Cardiac fibroblast (primary cell): ENCODE results near the gene DGKQ.
"Not testable (repeated sequence)": the region's sequence is repeated elsewhere in the genome, so short reads cannot be mapped to it uniquely, and the experiment has no call there.

ENCODE experiments used
- DNase-seq, 2 donors: peaks; one replicate each; pipeline versions ENCODE4 v3.0.0 to v3.0.0-alpha.2; 2010; ENCODE audit warnings: low read depth in 2 of 2
- H3K4me3 ChIP-seq, 2 donors: replicated peaks in 1 of 2; 1 replicate in 1 of 2; 2 replicates in 1 of 2; pipeline ENCODE4 v1.5.1; 2011; ENCODE audit warnings: low read depth in 2 of 2, low read length in 2 of 2, mild to moderate bottlenecking in 2 of 2, moderate library complexity in 1 of 2
- TF ChIP-seq, protein P1 (sequence below): IDR thresholded peaks from one replicate; pipeline ENCODE4 v1.5.1; 2011; ENCODE audit warnings: low read depth, mild to moderate bottlenecking, low read length, inconsistent platforms

DGKQ gene

GRCh38 chr4:930827-931193 is 42.6 kb downstream of the DGKQ start:
- DNase-seq = no peak
- peak overlapping the region; percentile 98 to 100 for H3K4me3 ChIP-seq
- TF ChIP-seq, protein P1, sequence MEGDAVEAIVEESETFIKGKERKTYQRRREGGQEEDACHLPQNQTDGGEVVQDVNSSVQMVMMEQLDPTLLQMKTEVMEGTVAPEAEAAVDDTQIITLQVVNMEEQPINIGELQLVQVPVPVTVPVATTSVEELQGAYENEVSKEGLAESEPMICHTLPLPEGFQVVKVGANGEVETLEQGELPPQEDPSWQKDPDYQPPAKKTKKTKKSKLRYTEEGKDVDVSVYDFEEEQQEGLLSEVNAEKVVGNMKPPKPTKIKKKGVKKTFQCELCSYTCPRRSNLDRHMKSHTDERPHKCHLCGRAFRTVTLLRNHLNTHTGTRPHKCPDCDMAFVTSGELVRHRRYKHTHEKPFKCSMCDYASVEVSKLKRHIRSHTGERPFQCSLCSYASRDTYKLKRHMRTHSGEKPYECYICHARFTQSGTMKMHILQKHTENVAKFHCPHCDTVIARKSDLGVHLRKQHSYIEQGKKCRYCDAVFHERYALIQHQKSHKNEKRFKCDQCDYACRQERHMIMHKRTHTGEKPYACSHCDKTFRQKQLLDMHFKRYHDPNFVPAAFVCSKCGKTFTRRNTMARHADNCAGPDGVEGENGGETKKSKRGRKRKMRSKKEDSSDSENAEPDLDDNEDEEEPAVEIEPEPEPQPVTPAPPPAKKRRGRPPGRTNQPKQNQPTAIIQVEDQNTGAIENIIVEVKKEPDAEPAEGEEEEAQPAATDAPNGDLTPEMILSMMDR = no peak

- peak in 1 of 2 donors; percentile 19 for DNase-seq
- H3K4me3 ChIP-seq = peak overlapping the region in 1 of 2 donors; percentile 14
- TF ChIP-seq, protein P1 = no peak
Measured at GRCh38 chr4:930028-930551, 43.3 kb downstream of the DGKQ start.

- TF ChIP-seq, protein P1 = no peak
- no peak overlapping the region for H3K4me3 ChIP-seq
- no peak for DNase-seq
Measured at GRCh38 chr4:929096-929765, 44.1 kb downstream of the DGKQ start.

DNA sequence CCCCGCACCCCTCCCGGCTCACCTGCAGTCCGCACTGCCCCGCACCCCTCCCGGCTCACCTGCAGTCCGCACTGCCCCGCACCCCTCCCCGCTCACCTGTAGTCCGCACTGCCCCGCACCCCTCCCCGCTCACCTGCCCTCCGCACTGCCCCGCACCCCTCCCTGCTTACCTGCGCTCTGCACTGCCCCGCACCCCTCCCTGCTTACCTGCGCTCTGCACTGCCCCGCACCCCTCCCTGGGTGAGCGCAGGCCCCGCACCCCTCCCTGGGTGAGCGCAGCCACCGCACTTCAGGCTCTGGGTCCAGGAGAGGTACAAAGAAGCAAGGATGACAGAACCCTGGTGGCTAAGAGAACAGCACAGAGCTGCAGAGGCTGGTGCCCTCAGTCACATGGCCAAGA is 45.8 kb downstream of the DGKQ start:
- DNase-seq, H3K4me3 ChIP-seq: not testable (repeated sequence)

GRCh38 chr4:926538-926937 is 46.8 kb downstream of the DGKQ start:
- TF ChIP-seq, protein P1 = peak; percentile 38
- peak in 1 of 2 donors; percentile 23 for DNase-seq
- no peak overlapping the region for H3K4me3 ChIP-seq

DNA sequence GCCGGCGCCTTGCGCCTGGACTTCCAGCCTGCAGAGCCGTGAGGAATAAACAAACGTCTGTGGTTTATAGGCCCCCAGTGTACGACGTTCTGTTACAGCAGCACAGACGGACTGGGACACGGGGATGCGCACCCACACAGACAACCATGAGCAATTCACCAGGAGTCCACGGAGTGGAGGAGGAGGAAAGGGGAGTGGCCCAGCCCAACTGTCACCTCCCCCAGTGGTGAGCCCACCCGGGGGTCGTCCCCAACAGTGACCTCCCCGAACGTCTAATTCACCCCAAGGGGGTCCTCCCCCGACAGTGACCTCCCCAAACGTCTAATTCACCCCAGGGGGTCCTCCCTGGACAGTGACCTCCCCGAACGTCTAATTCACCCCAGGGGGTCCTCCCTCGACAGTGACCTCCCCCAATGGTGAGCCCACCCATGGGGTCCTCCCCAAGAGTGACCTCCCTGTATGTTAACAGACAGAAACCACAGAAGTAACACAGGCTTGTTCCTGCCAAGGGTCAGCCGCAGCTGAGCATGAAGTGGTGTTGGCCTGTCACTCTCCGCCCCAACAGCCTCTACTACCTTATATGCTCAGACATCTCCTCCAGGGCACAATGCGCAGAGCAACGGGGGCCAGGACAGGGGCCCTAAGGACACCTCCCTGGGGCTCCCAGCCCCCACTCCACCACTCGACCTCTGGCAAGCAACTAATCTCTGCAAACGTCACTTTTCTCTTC is 47.4 kb downstream of the DGKQ start:
- TF ChIP-seq, protein P1 = no peak
- H3K4me3 ChIP-seq = no peak overlapping the region
- no peak for DNase-seq

DNA sequence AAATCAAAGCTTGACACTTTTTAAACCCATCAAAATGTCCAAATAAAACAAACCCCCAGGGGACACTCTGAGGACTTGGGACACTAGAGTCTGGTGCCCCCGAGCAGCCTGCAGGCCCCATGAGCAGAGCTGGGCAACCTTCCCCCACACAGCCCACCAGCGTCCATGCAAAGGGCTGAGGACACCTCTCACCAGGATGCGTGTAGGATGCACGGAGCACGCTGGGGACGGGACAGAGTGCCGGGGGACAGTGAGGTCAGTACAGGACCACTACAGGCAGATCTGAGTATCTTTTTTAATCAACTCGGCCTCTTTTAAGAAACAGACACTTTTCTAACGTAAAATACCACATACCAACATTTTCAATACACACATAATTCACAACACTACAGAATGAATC is 48.2 kb downstream of the DGKQ start:
- no peak for DNase-seq
- TF ChIP-seq, protein P1 = no peak
- no peak overlapping the region for H3K4me3 ChIP-seq
